Erythroblast (primary cell): ENCODE measurements around the gene MIEF1.
A peak's percentile ranks its signal among the peaks of the same experiment; 100 is the strongest.

Source experiments
- DNase-seq, 2 experiments: peaks; one replicate each; lab custom pipeline; 2025; lab: John Stamatoyannopoulos, UW
- GATA1 ChIP-seq: IDR thresholded peaks from 2 replicates; pipeline ENCODE4 v1.6.1; 2011; ENCODE audit warnings: low read depth, mild to moderate bottlenecking, control low read depth, low read length, moderate library complexity
- POLR2A ChIP-seq: IDR thresholded peaks from 2 replicates; pipeline ENCODE4 v1.6.1; 2011; ENCODE audit warnings: mild to moderate bottlenecking, low read length

Gene MIEF1

GRCh38 chr22:39475337-39475736, 26.8 kb upstream of the MIEF1 start:
- TF ChIP-seq GATA1: no peak
- no peak for TF ChIP-seq POLR2A
- no peak for DNase-seq

DNA sequence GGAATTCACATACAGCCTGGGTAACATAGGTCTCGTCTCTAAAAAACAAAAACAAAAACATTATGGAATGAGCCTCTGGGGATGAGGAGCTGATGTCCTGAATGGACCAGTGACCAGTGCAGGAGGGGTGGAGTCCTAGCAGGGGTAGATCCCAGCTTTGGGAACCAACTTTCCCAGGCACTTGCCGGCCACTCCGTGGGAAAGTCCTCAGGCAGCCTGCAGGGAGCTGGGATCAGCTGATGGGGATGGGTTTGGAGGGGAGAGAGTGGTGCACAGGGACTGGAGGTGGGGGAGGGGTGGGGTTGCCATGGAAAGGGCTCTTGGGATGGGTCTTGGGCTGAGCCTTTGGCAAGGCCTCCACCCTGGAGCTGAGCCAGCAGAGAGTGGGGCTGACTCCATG, 26.2 kb upstream of the MIEF1 start:
- TF ChIP-seq POLR2A (no peak), GATA1 (no peak)
- DNase-seq: peak in 1 of 2 experiments; percentile 24

DNA sequence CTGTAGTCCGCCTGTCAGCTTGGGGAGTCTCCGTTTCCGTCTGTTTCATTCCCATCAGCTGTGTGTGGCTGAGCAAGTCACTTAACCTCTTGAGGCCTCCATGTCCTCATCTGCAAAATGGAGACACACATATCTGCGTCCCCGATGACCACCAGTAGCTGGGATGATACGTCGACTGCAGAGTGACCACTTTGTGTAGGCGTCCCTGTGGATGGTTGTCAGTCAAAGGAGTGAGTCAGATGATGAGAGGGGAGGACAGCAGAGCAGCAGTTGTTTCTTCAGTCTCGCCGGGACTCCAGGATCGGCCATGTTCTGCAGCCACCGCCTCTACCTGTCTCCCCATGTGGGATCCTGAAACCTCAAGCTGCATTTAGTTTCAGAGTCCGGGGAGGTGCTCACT, 25.4 kb upstream of the MIEF1 start:
- TF ChIP-seq POLR2A (no peak), GATA1 (no peak)
- DNase-seq: no peak

- DNase-seq: no peak
- TF ChIP-seq POLR2A: no peak
- TF ChIP-seq GATA1: no peak
These were observed 24.5 kb upstream of the MIEF1 start for GRCh38 chr22:39477542-39477941.

DNA sequence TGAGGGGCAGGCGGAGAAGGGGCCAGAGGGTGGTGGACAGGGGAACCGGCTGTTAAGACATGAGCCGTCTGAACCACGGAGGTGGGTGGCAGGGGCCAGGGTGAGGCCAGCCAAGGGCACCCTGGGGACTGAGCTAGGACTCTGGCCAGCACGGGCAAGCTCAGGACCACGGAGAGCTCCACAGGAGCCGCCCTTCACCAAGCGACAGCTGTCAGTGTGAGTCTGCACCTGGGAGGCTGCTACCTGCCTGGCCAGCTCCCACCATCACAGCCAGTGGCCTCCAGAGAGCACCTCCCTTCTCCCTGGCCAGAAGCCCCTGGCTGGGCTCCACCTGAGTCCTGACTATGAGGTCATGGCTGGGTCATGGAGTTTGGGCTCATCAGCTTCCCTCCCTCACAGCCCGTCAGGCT, 23.6 kb upstream of the MIEF1 start:
- no peak for TF ChIP-seq GATA1
- no peak for TF ChIP-seq POLR2A
- DNase-seq: peak; percentile 41 to 63

- peak in 1 of 2 experiments; percentile 43 for DNase-seq
- no peak for TF ChIP-seq GATA1
- TF ChIP-seq POLR2A: no peak
These were observed 22.8 kb upstream of the MIEF1 start for GRCh38 chr22:39479254-39479653.

- TF ChIP-seq GATA1 (no peak), POLR2A (no peak)
- peak; percentile 57 to 74 for DNase-seq
These were observed 21.5 kb upstream of the MIEF1 start for GRCh38 chr22:39480557-39480956.

GRCh38 chr22:39481054-39481453, 21.0 kb upstream of the MIEF1 start:
- TF ChIP-seq POLR2A (no peak), GATA1 (no peak)
- no peak for DNase-seq

DNA sequence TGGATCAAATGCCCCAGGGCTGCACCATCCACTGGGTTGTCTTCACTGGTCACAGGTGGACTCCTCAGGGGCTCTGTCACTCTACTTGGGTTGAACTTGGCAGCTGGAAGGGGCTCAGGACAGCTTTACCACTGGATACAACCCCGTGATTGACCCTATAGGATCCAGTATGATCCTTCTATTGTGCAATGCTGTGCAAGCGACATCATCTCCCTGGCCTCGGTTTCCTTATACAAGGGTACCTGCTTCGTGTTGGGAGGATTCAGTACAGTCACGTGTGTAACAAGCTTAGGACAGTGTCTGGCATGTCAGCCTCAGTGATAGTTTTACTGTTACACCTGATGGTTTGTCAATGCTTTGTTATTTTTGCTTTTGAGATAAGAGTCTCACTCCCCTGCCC, 20.5 kb upstream of the MIEF1 start:
- DNase-seq: no peak
- no peak for TF ChIP-seq GATA1
- TF ChIP-seq POLR2A: no peak

- TF ChIP-seq POLR2A (no peak), GATA1 (no peak)
- no peak for DNase-seq
These were observed 19.3 kb upstream of the MIEF1 start for GRCh38 chr22:39482768-39483167.

DNA sequence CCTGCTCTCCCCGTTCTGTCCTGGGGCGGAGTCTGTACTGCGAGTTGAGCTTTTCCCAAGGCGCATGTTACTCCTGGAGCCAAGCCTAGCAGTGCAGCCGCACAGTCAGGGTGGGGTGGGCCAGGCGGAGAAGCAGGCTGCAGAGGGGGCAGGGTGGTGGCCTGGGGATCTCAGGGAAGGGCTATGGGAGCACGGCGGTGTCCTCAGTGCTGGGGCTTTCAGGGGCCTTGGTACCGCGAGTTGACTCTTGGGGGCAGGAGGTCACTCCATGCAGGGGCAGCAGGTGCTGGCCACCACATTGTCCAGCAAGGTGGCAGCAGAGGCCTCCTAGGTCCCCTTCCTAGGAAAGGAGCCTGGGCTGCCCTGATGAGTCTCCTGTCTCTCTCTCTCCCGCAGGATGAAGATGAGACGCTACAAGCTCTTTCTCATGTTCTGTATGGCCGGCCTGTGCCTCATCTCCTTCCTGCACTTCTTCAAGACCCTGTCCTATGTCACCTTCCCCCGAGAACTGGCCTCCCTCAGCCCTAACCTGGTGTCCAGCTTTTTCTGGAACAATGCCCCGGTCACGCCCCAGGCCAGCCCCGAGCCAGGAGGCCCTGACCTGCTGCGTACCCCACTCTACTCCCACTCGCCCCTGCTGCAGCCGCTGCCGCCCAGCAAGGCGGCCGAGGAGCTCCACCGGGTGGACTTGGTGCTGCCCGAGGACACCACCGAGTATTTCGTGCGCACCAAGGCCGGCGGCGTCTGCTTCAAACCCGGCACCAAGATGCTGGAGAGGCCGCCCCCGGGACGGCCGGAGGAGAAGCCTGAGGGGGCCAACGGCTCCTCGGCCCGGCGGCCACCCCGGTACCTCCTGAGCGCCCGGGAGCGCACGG, 14.9 kb upstream of the MIEF1 start:
- TF ChIP-seq POLR2A: no peak
- TF ChIP-seq GATA1: no peak
- peak; percentile 31 to 42 for DNase-seq

DNA sequence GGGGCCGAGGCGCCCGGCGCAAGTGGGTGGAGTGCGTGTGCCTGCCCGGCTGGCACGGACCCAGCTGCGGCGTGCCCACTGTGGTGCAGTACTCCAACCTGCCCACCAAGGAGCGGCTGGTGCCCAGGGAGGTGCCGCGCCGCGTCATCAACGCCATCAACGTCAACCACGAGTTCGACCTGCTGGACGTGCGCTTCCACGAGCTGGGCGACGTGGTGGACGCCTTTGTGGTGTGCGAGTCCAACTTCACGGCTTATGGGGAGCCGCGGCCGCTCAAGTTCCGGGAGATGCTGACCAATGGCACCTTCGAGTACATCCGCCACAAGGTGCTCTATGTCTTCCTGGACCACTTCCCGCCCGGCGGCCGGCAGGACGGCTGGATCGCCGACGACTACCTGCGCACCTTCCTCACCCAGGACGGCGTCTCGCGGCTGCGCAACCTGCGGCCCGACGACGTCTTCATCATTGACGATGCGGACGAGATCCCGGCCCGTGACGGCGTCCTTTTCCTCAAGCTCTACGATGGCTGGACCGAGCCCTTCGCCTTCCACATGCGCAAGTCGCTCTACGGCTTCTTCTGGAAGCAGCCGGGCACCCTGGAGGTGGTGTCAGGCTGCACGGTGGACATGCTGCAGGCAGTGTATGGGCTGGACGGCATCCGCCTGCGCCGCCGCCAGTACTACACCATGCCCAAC, 14.1 kb upstream of the MIEF1 start:
- DNase-seq: no peak

DNA sequence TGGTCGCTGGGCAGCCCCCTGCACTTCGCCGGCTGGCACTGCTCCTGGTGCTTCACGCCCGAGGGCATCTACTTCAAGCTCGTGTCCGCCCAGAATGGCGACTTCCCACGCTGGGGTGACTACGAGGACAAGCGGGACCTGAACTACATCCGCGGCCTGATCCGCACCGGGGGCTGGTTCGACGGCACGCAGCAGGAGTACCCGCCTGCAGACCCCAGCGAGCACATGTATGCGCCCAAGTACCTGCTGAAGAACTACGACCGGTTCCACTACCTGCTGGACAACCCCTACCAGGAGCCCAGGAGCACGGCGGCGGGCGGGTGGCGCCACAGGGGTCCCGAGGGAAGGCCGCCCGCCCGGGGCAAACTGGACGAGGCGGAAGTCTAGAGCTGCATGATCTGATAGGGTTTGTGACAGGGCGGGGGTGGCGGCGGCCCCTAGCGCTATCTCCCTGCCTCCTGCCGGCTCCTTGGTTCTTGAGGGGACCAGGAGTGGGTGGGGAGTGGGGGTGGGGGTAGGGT, 13.5 kb upstream of the MIEF1 start:
- peak; percentile 73 to 81 for DNase-seq
- no peak for TF ChIP-seq GATA1
- no peak for TF ChIP-seq POLR2A

More for the DNA sequence above, 14.1 kb upstream of the MIEF1 start:
- TF ChIP-seq GATA1 (no peak), POLR2A (no peak)
